H7 (cell line): ENCODE results near the gene TUBA4A. TPM values are rescaled to one million over a fixed set of nuclear protein-coding genes. Genes with fewer than 3 reads are reported as not detected.

Source experiments
- DNase-seq: peaks from one replicate; pipeline ENCODE4 v3.0.0; 2012
- H3K27me3 ChIP-seq: 2 replicates; pipeline ENCODE4 v1.6.0; 2011; ENCODE audit warnings: mild to moderate bottlenecking, low read length; ENCODE audit not compliant: control insufficient read depth, insufficient read depth
- H3K36me3 ChIP-seq: replicated peaks from 2 replicates; pipeline ENCODE4 v1.5.1; 2011; ENCODE audit warnings: low read length; ENCODE audit not compliant: control insufficient read depth, insufficient read depth
- H3K4me3 ChIP-seq: 2 replicates; pipeline ENCODE4 v1.5.1; 2011; ENCODE audit warnings: low read depth, mild to moderate bottlenecking, control low read depth, low read length, moderate library complexity; ENCODE audit not compliant: insufficient read depth
- total RNA-seq: library from RNA; depleted of rRNA; stranded (reverse); fragments of >200 nt; shearing (Covaris generic); gene quantifications from 2 replicates; pipeline ENCODE4 v1.2.3, GENCODE V29; 2014

The TUBA4A gene
- total RNA-seq, 1 experiment from 2014 or later, result 20.3 TPM

- peaks cover 6% of the 10 kb centered on the region for H3K36me3 ChIP-seq
- H3K27me3 ChIP-seq, result peaks cover 9% of the 10 kb centered on the region
- no peak for DNase-seq
- no peak overlapping the region for H3K4me3 ChIP-seq
These were observed 5.8 kb downstream of the TUBA4A start for GRCh38 chr2:219247678-219248642.

- no peak overlapping the region for H3K4me3 ChIP-seq
- no peaks in the 10 kb centered on the region; the same call in 1 of the 2 replicates for H3K27me3 ChIP-seq
- DNase-seq, result no peak
- peaks cover 6% of the 10 kb centered on the region for H3K36me3 ChIP-seq
These were observed 7.2 kb downstream of the TUBA4A start for GRCh38 chr2:219246559-219246958.

- H3K4me3 ChIP-seq, result peak overlapping the region; percentile 84
- H3K36me3 ChIP-seq, result peaks cover 6% of the 10 kb centered on the region
- H3K27me3 ChIP-seq, result no peaks in the 10 kb centered on the region
- no peak for DNase-seq
These were observed 7.9 kb downstream of the TUBA4A start for GRCh38 chr2:219245899-219246230.

GRCh38 chr2:219245148-219245898 lies 8.4 kb downstream of the TUBA4A start, which contains the start of the genes GLB1L and STK16:
GLB1L (minus strand) TSS chr2:219245444; CDS start chr2:219243573, 1,871 bp downstream.
STK16 (plus strand) TSS chr2:219245479; CDS start chr2:219246000, 521 bp downstream.
- Histone ChIP-seq H3K36me3 (peaks cover 5% of the 10 kb centered on the region), H3K27me3 (no peaks in the 10 kb centered on the region), H3K4me3 (peak within 1 kb of the TSS; percentile 84)
- peak; percentile 98 for DNase-seq

DNA sequence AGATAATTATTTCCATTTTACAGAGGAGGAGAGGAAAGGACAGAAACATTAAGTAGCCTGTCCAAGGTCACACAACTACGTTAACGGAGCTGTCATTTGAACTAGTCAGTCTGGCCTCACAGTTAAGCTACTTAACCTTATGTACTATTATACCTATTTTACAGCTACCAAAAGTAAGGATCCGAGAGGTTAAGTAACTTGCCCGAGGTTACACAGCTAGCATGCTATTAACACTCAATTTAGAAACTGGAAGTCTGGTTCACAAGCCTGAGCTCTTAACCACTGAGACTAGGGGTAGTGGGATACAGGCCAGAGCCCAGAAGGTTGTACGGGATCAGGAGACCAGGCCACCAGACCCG lies 8.9 kb downstream of the TUBA4A start:
- peak overlapping the region; percentile 84 for H3K4me3 ChIP-seq
- H3K27me3 ChIP-seq, result no peaks in the 10 kb centered on the region
- peaks cover 5% of the 10 kb centered on the region for H3K36me3 ChIP-seq
- no peak for DNase-seq

- Histone ChIP-seq H3K4me3 (no peak overlapping the region), H3K36me3 (peaks cover 3% of the 10 kb centered on the region; the same call in 1 of the 2 replicates), H3K27me3 (no peaks in the 10 kb centered on the region)
- DNase-seq, result no peak
These were observed 10.4 kb downstream of the TUBA4A start for GRCh38 chr2:219243291-219243761.

DNA sequence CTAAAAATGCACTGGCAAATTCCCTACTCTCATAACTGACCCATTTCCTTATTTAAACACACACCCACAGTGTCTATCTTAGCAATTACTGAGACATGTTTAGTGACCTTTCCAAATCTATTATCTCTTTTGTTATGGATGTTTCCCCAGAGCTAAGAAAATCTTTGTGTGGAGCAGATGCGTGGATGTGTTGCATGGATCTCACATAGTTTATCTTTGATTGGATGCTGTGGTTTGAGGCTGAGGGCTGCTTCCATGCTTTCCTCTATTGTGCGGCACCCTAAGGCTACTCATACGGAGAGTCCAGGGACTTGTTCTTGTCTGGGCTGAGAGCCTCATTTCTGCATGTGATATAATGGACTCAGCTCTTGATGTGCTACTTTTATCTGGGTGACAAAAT lies 19.4 kb downstream of the TUBA4A start:
- peaks cover 38% of the 10 kb centered on the region for H3K36me3 ChIP-seq
- H3K27me3 ChIP-seq, result no peaks in the 10 kb centered on the region

DNA sequence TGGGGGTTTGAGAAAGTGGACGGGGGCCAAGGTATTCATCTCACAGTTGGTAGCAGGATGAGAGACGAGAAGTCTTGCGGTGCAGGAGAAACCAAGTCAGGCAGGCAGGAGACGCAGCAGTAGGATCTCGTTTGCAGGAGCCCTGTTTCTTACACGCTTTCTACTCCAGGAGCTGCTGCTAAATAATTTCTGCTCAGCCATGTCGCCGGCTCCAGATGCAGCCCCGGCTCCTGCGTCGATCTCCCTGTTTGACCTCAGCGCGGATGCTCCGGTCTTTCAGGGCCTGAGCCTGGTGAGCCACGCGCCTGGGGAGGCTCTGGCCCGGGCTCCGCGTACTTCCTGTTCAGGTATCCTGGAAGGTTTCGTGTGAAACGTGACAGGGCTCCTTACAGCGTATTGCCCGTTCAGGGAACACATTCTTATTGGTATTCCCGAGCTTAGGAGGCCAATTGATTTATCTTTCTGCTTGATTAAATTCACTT lies 23.6 kb downstream of the TUBA4A start:
- peak; percentile 84 for DNase-seq
- Histone ChIP-seq H3K4me3 (peak overlapping the region; percentile 67), H3K36me3 (peaks cover 29% of the 10 kb centered on the region), H3K27me3 (no peaks in the 10 kb centered on the region)

More for the DNA sequence above, 19.4 kb downstream of the TUBA4A start:
- no peak for DNase-seq
- H3K4me3 ChIP-seq, result no peak overlapping the region

GRCh38 chr2:219229305-219230058 lies 24.2 kb downstream of the TUBA4A start, which contains the start of the genes ANKZF1 and ATG9A:
ANKZF1 (plus strand) TSS chr2:219229806; CDS start chr2:219230258, 452 bp downstream.
ATG9A (minus strand) TSS chr2:219229636; CDS start chr2:219228024, 1,612 bp downstream.
- Histone ChIP-seq H3K27me3 (no peaks in the 10 kb centered on the region), H3K4me3 (peak within 1 kb of the TSS; percentile 67), H3K36me3 (peaks cover 25% of the 10 kb centered on the region)
- peak; percentile 100 for DNase-seq

DNA sequence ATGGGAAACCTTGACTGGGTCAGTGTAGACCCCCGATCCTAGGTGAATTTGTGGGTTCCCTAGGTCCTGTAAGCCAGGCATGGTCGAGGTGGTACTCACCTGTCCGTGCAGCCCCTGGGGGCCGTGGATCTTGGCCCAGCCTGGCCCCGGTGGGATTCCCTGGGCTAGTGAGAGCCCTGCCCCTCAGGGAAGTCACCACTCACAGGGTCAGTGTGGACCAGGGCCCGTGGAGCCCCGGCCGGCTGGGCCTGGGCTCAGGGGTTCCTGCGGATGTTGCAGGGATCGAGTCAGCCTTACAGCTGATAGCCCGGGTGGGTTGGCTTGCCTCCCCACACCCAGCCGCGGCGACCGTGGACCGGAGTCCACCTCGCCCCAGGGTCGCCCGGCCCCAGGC lies 24.8 kb downstream of the TUBA4A start:
- peak overlapping the region; percentile 67 for H3K4me3 ChIP-seq
- DNase-seq, result no peak
- peaks cover 24% of the 10 kb centered on the region for H3K36me3 ChIP-seq
- H3K27me3 ChIP-seq, result no peaks in the 10 kb centered on the region

DNA sequence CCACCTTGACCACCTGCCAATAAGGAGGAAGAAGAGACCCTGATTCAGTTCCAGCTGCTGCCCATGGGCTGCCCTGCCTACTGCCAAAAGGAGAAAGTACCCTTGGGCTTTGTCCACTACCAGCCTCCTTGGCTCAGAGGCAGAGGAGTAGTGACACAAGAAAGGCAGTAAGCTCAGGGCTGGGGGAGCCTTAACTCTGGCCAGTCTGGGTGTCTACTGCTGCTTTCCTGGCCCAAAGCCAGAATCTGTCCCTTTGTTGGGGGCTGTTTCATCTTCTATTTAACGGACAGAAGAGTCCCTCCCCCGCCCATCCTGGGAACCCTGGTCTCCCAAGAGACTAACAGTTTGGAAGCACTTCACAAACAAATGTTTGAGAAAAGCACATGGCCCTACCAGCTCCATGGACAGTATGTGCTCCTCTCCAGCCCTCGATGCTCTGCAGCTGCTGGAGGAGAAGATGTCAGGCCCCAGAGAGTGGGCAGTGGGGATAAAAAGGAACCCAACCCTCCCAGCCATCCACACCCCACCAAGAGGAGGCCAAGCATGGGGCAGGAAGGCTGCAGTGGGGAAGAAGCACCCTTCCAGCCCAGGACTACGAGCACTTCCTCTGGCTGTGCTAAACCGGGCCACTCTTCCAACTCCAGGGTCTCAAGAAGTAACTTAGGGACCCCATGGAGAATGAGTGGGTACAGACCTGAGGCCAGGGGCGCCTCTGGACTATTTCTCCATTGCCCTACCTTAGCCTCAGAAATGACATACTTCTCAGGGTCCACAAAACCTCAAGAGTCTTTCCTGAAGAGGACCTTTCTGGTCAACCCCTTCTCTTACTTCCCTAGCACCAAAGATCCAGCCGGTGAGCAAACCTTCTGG lies 25.4 kb downstream of the TUBA4A start:
- peak overlapping the region; percentile 67 for H3K4me3 ChIP-seq
- H3K36me3 ChIP-seq, result peaks cover 23% of the 10 kb centered on the region
- DNase-seq, result no peak
- H3K27me3 ChIP-seq, result no peaks in the 10 kb centered on the region

- H3K27me3 ChIP-seq, result no peaks in the 10 kb centered on the region
These were observed 28.4 kb downstream of the TUBA4A start for GRCh38 chr2:219225350-219225749.

More at GRCh38 chr2:219225350-219225749, 28.4 kb downstream of the TUBA4A start:
- DNase-seq, result no peak
- Histone ChIP-seq H3K4me3 (no peak overlapping the region), H3K36me3 (peaks cover 19% of the 10 kb centered on the region)
